ENCODE data around the gene RACGAP1. TPM values are rescaled to one million over a fixed set of nuclear protein-coding genes. Genes with fewer than 3 reads are reported as not detected.

The RACGAP1 gene
- total and polyA plus RNA-seq, 2 of the 4 experiments (the other 2 are of a cell fraction): 37.9 to 110 TPM

DNA sequence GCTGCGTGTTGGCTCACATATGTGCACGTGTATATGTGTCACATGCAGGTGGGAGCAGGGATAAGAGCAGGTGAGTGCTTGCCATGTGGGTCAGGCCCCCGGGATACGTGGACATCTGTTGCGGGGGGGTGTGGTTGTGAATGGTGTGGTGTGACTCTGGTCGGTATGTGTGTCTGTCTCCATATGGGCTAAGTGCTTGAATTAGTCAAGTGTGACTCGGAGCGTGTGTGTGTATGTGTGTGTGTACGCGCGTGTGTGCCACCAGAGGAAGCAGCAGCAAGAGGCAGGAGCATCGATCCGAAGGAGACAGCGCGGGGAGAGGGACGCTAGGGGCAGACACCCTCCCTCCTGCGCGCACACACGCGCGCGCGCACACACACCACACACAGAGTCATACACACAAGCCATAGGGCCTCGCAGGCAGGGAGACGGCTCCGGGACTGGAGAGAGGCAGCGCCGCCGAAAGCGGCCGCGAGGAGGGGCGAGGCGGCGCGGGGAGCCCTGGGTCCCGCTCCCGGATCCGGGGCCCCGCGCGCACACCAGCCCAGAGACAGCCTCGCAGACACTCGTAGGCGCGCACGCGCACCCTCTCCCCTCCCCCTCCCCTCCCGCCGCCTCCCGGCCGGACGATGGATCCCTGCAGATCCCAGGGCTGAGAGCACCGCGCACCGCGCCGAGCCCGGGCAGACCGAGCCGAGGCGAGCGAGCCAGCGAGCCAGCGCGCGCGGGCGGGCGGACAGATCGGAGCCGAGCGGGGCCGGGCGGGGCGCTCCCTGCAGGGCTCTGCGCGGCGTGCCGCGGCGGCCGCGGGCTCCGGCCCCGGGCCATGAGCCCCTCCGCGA is 31.9 kb upstream of the RACGAP1 start, which contains the start of gene ASIC1:
Gene ASIC1 (plus strand): TSS at position 597 of the 842 bp plus-strand sequence. CDS start 1,171 bp downstream, outside the sequence.
- no TSS peak for BruUV-seq (replicated peaks)
- intact Hi-C loops (cut with micrococcal nuclease): loop anchor here (1.0 to 2.0 kb wide), 4 partner anchors 83 to 280 kb away; no protein-coding TSS in a partner anchor

More for the DNA sequence above, 31.9 kb upstream of the RACGAP1 start, which contains the start of gene ASIC1:
- in situ Hi-C loops (cut with MboI; ENCODE audit: low sequenced_read_pairs) (loop anchor here (5.0 kb wide), 1 partner anchor 85 kb away; the partner anchor contains the start of gene AQP6), dilution Hi-C loops (cut with HindIII; ENCODE audit: low sequenced_read_pairs, unreplicated experiment) (no loop called here)
- Histone ChIP-seq H3K4ac (ENCODE audit: low read depth, low read length) (peak within 1 kb of the TSS; percentile 22), H4K20me1 (ENCODE audit: insufficient read depth, low read length) (peaks cover 7% of the 10 kb centered on the region; the same call in 1 of the 2 replicates), H3K27ac (ENCODE audit: insufficient read depth, low read length) (peak within 1 kb of the TSS; percentile 71), H3K23ac (ENCODE audit: low read depth, low read length) (peak within 1 kb of the TSS; percentile 60), H2AK9ac (replicated peaks; ENCODE audit: low read depth, low read length, poor library complexity) (peak within 1 kb of the TSS; percentile 75), H4K8ac (ENCODE audit: low read depth in 2 of 2, low read length in 2 of 2) (peak within 1 kb of the TSS in 1 of 2 experiments; percentile 55; a peak in 1 of 4 replicates), H4K5ac (ENCODE audit: low read depth, low read length) (no peak within 1 kb of the TSS; the same call in 1 of the 2 replicates), H4K91ac (ENCODE audit: insufficient read depth, low read depth, low read length) (no peak within 1 kb of the TSS; the same call in 1 of the 2 replicates), H2AK5ac (ENCODE audit: low read depth, low read length) (peak within 1 kb of the TSS; percentile 48; the same call in 1 of the 2 replicates), H2AFZ (replicated peaks; ENCODE audit: low read length, poor library complexity) (peak within 1 kb of the TSS; percentile 90), H3K4me3 (ENCODE audit: insufficient read depth, low read depth, low read length) (peak within 1 kb of the TSS; percentile 85), H3K79me1 (ENCODE audit: low read depth in 1 of 2, low read length in 2 of 2) (no peaks in the 10 kb centered on the region; a peak in 1 of 4 replicates), H2BK5ac (ENCODE audit: low read depth, low read length, poor library complexity, severe bottlenecking) (no peak within 1 kb of the TSS), H3K9me1 (ENCODE audit: insufficient read depth, low read length) (no peaks in the 10 kb centered on the region), H3K18ac (ENCODE audit: low read depth, low read length) (peak within 1 kb of the TSS; percentile 24; the same call in 1 of the 2 replicates), H3K56ac (ENCODE audit: extremely low read depth, insufficient read depth, low read length) (no peak within 1 kb of the TSS), H3K14ac (replicated peaks; ENCODE audit: low read depth, low read length) (peak within 1 kb of the TSS; percentile 10; the same call in 1 of the 2 replicates), H2BK20ac (ENCODE audit: low read depth, low read length) (no peak within 1 kb of the TSS), H3K9ac (ENCODE audit: low read depth, low read length) (peak within 1 kb of the TSS; percentile 65), H2BK15ac (ENCODE audit: low read depth, low read length) (no peak within 1 kb of the TSS), H3K36me3 (ENCODE audit: control insufficient read depth, insufficient read depth, low read length) (0 out of 2 replicates have a peak, but pooled peaks cover 3% of the 10 kb centered on the region), H3K9me3 (ENCODE audit: control insufficient read depth, insufficient read depth, low read length) (no peaks in the 10 kb centered on the region), H2BK120ac (ENCODE audit: low read depth, low read length) (no peak within 1 kb of the TSS), H3K27me3 (ENCODE audit: control insufficient read depth, insufficient read depth, low read length) (peaks cover 29% of the 10 kb centered on the region), H3K4me2 (ENCODE audit: low read depth, low read length) (peak within 1 kb of the TSS; percentile 100), H3K4me1 (ENCODE audit: control insufficient read depth, insufficient read depth, low read length) (peaks cover 9% of the 10 kb centered on the region)
- 4% methylated on average over 37 of the region's 88 CpGs; no CpG with 5 or more reads in 1 of the 2 experiments for WGBS, 2 experiments (ENCODE audit: extremely low coverage in 2 of 2, insufficient read length in 1 of 2)
- DNase-seq: peak; percentile 67
- POLR2A ChIA-PET (ENCODE audit: unreplicated experiment): no interaction called here
- peak; percentile 86 for ATAC-seq (ENCODE audit: low read depth)
- CTCF ChIA-PET: interaction anchor here (1.1 to 1.8 kb wide), 3 partner anchors 13 to 112 kb away, joined by 3 to 15 read pairs (median 3); no protein-coding TSS in a partner anchor
- TF ChIP-seq MXI1 (IDR thresholded peaks at IDR 0.05; ENCODE audit: borderline replicate concordance, low read depth, low read length) (0 out of 2 replicates have a peak, but pooled peaks have one; percentile 13), CEBPB (IDR thresholded peaks at IDR 0.05; ENCODE audit: low read depth, low read length) (no peak)

Measured in IMR-90 (cell line).